HG03565 (cell line): ENCODE data around the gene KIAA0513.

Experiments
- ATAC-seq: cut with Tn5 transposase; IDR thresholded peaks from one replicate; pipeline ENCODE4 v1.9.1; 2021; ENCODE audit warnings: mild to moderate bottlenecking, moderate library complexity; ENCODE audit not compliant: unreplicated experiment

The KIAA0513 gene

GRCh38 chr16:85085721-85086120 is 58.1 kb downstream of the KIAA0513 start:
- ATAC-seq: no peak

- no peak for ATAC-seq
These were observed 59.0 kb downstream of the KIAA0513 start for GRCh38 chr16:85086347-85087291.

- no peak for ATAC-seq
These were observed 60.4 kb downstream of the KIAA0513 start for GRCh38 chr16:85087899-85088569.

DNA sequence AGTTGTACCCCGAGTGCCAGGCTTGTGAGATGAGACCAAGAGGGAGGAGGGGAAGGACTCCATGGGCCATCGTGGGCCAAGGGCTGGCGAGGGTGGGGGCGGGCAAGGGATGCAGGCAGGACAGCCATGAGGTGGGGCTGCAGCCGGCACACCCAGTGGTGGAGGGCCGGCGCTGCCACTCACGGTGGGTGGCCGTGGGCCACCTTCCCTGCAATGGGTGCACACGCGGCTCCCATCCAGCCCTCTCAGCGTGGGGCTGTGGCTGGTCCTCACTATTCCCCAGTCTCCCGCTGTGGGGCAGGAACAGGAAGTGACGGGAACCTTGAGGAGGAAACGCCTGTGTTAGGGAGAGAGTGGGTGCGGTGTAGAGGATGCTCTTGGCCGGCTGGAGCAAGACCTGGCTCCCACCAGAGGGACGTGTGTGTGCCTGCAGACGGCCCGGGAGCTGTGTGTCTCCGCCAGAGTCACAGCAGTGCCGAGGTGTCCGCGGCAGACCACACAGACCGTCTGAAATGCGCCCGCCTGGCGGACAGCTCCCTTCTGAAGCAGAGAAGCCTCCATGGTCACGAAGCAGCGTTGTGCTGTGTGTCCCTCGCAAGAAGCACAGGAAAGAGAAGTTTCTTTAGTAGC is 61.1 kb downstream of the KIAA0513 start:
- no peak for ATAC-seq

- no peak for ATAC-seq
These were observed 61.9 kb downstream of the KIAA0513 start for GRCh38 chr16:85089525-85089924.

DNA sequence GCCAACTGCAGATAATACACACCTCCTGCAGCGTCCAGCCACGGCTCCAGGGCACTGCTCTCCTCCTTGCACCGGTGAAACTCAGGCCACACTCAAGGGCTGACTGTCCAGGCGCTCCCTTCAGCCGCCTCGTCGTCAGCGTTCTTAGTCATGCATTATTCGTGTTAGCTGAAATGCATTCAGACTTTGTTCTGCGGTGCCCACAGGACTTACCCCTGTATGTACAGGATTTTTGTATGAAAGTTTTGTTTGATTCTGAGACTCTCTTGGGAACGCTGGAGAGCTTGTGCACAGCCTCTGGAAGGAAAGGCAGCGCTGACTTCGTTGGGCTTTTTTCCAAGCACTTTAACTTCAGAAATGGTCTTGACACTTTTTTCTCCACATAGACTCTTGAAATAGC is 62.6 kb downstream of the KIAA0513 start:
- no peak for ATAC-seq

GRCh38 chr16:85090873-85091521 is 63.4 kb downstream of the KIAA0513 start:
- ATAC-seq: no peak

- ATAC-seq: no peak
These were observed 63.9 kb downstream of the KIAA0513 start for GRCh38 chr16:85091522-85091910.

- no peak for ATAC-seq
These were observed 64.7 kb downstream of the KIAA0513 start for GRCh38 chr16:85092309-85092708.

GRCh38 chr16:85092851-85093250 is 65.3 kb downstream of the KIAA0513 start:
- no peak for ATAC-seq

GRCh38 chr16:85093705-85094104 is 66.1 kb downstream of the KIAA0513 start:
- ATAC-seq: no peak

- no peak for ATAC-seq
These were observed 66.7 kb downstream of the KIAA0513 start for GRCh38 chr16:85094176-85094805.

- ATAC-seq: no peak
These were observed 67.2 kb downstream of the KIAA0513 start for GRCh38 chr16:85094812-85095211.

GRCh38 chr16:85096921-85097320 is 69.3 kb downstream of the KIAA0513 start:
- no peak for ATAC-seq

GRCh38 chr16:85098565-85098964 is 71.0 kb downstream of the KIAA0513 start:
- no peak for ATAC-seq

- no peak for ATAC-seq
These were observed 72.7 kb downstream of the KIAA0513 start for GRCh38 chr16:85100265-85100664.

GRCh38 chr16:85101956-85102630 is 74.5 kb downstream of the KIAA0513 start:
- ATAC-seq: no peak

- no peak for ATAC-seq
These were observed 75.8 kb downstream of the KIAA0513 start for GRCh38 chr16:85103114-85104079.

- ATAC-seq: no peak
These were observed 76.6 kb downstream of the KIAA0513 start for GRCh38 chr16:85104147-85104546.
